ENCODE measurements around the gene TM4SF20.
"Not testable (repeated sequence)": the region's sequence is repeated elsewhere in the genome, so short reads cannot be mapped to it uniquely, and the experiment has no call there.

TM4SF20 gene

GRCh38 chr2:227398684-227399670 is 19.9 kb upstream of the TM4SF20 start:
- no peak for DNase-seq

- DNase-seq, result no peak
Measured at GRCh38 chr2:227397562-227397961, 18.5 kb upstream of the TM4SF20 start.

- DNase-seq, result no peak
Measured at GRCh38 chr2:227395556-227395955, 16.4 kb upstream of the TM4SF20 start.

GRCh38 chr2:227394401-227394800 is 15.3 kb upstream of the TM4SF20 start:
- DNase-seq, result no peak

GRCh38 chr2:227390468-227391256 is 11.6 kb upstream of the TM4SF20 start:
- DNase-seq, result no peak

- DNase-seq, result no peak
Measured at GRCh38 chr2:227389661-227390060, 10.6 kb upstream of the TM4SF20 start.

- no peak for DNase-seq
Measured at GRCh38 chr2:227389231-227389630, 10.1 kb upstream of the TM4SF20 start.

GRCh38 chr2:227388537-227389011 is 9.5 kb upstream of the TM4SF20 start:
- no peak for DNase-seq

GRCh38 chr2:227387583-227387982 is 8.5 kb upstream of the TM4SF20 start, which contains the start of gene SCYGR1:
TSS of gene SCYGR1 (minus strand) at chr2:227387949. CDS start at chr2:227387949, 0 bp downstream.
- DNase-seq, result not testable (repeated sequence)

- DNase-seq, result no peak
Measured at GRCh38 chr2:227386630-227387029, 7.5 kb upstream of the TM4SF20 start.

- DNase-seq, result no peak
Measured at GRCh38 chr2:227383686-227384085, 4.6 kb upstream of the TM4SF20 start.

GRCh38 chr2:227382241-227382835 is 3.2 kb upstream of the TM4SF20 start:
- not testable (repeated sequence) for DNase-seq

- no peak for DNase-seq
Measured at GRCh38 chr2:227378371-227378782, 729 bp downstream of the TM4SF20 start.

- no peak for DNase-seq
Measured at GRCh38 chr2:227377467-227378351, 1.4 kb downstream of the TM4SF20 start.

GRCh38 chr2:227376656-227377396 is 2.3 kb downstream of the TM4SF20 start:
- DNase-seq, result no peak

- DNase-seq, result no peak
Measured at GRCh38 chr2:227374158-227374557, 4.9 kb downstream of the TM4SF20 start.

GRCh38 chr2:227373389-227373788 is 5.7 kb downstream of the TM4SF20 start:
- no peak for DNase-seq

GRCh38 chr2:227370791-227371312 is 8.3 kb downstream of the TM4SF20 start:
- no peak for DNase-seq

GRCh38 chr2:227370092-227370491 is 9.0 kb downstream of the TM4SF20 start:
- DNase-seq, result no peak

- DNase-seq, result no peak
Measured at GRCh38 chr2:227368574-227368973, 10.5 kb downstream of the TM4SF20 start.

GRCh38 chr2:227367427-227367795 is 11.7 kb downstream of the TM4SF20 start:
- no peak for DNase-seq

All from eye (tissue), 1 donor.